ENCODE data around the gene CYCS.

The CYCS gene

DNA sequence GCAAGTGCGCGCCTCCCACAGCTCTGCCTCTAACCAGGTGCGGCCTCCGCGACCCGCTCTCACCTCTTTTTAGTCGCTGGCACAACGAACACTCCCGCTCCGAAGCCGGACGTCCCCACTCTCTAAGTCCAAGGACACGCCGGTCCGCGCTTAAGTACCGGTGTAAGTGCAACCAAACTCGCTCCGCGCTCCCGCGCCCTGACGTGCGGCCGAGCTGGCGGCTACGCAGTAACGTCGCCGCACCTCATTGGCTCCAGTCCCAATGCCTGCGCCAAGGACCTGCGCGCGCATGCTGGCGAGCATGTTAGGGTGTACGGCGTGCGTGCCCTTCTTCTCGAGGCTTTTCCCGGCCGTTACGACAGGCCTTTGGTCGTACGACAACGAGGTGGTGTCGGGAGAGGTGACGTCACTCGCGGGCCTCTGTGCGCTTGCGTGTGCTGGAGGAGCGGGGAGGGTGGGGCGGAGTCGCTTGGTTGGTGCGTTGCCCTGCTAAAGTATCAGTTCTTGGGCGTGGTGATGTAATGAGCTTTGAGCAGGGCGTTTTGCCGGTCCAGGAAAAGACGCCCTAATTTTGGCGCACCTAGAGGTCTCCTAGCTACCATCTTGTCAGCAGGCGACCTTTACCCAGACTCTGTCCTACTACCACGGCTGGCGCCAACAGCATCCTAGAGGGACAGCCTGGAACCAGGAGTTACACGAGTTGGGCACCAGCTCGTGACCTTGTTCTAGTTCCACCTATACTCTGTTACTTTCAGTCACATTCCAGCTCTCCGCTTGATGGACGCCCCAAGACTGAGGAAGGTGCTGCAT lies at the start of gene CYCS:
Gene CYCS, minus strand, starts transcription at position 124 of the 810 bp plus-strand sequence. CDS start 1,141 bp downstream, outside the sequence.
- peak; percentile 99 for FAIRE-seq

DNA sequence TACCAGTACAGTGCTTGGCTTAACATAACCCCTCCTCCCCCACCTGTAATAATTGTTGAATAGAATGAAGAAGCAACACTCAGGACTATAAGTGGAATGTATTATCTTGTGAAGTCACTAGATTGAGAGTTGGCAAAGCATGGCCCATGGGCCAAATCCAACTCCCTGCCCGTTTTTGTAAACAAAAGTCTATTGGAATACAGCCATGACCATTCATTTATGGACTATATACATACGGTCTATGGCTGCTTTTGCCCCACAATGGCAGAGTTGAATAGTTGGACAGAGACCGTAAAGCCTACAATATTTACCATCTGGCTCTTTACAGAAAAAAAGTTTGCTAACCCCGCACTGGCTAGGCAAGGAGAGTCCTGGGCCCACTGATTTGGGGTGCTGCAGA lies 48.1 kb upstream of the CYCS start:
- no peak for FAIRE-seq

DNA sequence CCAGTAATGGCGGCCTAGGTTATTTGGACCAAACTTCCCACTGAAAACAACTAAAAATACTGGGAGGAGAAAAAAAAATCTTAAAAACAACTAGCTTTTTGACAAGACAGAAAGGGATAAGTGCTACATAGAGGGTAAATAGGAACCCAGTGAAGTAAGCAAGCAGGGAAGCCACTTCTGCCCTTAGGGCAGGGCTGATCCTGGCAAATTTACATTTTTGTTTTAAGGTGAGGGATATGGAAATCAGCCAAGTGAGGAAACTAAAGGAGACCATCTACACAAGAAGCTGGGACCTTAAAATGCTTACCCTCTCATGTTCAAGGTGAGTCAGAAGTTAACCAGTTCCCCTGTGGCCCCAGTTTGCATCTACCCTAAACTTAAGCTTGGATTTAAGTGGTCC lies 46.5 kb upstream of the CYCS start:
- no peak for FAIRE-seq

DNA sequence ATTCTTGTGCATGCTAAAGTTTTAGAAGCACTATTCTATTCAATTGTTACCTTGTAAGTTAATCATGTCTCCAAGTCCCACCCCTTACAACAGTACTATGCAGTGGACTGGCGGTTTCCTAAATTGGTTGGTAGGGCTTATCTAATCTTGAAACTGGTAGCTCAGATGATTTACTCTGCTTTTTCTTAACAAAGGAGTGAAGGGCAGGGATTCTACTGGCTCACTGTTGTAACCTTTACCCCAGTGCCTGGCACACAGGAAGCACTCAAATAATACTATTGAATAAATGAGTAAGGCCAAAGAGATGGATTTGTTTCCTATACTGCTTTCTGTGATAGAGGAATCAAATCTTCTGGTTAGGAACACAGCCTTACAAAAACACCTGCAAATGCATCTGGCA lies 46.0 kb upstream of the CYCS start:
- no peak for FAIRE-seq

DNA sequence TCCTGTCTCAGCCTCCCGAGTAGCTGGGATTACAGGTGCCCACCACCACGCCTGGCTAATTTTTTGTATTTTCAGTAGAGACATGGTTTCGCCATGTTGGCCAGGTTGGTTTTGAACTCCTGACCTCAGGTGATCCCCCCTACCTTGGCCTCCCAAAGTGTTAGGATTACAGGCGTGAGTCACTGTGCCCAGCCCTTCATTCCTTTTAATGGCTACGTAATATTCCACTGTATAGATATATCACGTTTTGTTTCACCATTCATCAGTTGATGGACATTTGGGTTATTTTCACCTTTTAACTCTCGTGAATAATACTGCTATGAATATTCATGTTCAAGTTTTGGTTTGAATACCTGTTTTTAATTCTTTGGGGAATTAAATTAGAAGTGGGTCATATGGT lies 44.6 kb upstream of the CYCS start:
- FAIRE-seq = no peak

DNA sequence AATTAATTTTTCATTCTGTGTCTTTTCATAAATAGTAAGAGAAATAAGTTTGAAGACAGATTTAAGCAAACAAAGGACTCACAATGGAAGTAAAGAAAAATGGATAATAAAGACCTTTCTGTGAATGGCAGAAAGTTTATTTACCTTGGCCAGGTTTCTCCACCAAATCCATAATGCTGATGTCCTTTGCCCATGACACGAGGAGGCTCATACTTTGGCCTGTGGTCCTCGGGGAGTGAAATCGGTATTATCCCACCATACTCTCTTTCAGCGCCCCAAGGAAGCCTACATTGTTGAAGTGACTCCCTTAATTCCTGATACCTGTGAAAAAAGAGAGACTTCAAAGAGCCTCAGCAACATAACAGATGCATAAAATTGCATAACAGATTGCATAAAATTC lies 43.1 kb upstream of the CYCS start:
- peak; percentile 87 for FAIRE-seq

DNA sequence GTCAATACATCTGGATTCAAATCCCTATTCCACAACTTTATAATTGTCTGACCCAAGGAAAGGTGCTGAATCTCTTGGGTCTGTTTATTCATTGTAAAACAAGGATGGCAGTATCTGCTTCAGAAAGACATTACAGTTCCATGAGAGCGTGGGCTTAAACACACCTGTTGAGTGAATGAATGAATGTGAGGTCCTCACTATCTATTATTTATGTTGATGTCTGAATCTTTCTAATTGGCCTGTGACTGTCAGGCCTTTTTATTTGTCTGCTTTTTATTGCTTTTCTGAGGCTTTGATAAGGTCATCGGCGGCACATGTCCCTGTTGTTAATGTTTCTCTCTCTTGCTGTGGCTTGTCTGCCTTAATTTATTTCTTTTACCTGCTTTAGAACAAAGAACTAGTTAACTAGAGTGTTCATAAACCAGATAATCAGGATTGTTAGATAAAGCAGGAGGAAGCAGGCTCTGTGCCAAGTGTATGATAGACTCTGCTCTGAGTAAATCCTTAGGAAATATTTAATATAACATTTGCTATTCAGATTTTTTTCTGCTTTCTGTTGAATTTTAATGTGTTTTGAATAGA lies 42.3 kb upstream of the CYCS start:
- no peak for FAIRE-seq

DNA sequence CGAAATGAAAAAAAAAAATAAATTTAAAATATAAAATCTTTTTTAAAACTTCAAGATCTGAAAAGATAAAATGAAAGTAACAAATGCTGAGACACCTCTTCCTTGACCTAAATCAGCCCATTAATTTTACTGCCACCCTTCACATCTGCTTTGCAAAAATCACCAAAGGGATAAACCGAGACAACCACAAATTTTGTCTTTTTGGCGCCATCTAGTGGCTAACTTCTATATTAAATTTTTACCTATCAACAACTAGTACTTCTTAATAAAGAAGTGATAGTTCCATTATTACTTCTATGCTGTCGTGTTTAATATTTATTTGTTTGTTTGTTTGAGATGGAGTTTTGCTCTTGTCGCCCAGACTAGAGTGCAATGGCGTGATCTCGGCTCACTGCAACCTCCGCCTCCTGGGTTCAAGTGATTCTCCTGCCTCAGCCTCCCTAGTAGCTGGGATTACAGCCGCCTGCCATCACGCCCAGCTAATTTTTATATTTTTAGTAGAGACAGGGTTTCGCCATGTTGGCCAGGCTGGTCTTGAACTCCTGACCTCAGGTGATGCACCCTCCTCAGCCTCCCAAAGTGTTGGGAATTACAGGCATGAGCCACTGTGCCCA lies 35.0 kb upstream of the CYCS start:
- peak; percentile 99 for FAIRE-seq

DNA sequence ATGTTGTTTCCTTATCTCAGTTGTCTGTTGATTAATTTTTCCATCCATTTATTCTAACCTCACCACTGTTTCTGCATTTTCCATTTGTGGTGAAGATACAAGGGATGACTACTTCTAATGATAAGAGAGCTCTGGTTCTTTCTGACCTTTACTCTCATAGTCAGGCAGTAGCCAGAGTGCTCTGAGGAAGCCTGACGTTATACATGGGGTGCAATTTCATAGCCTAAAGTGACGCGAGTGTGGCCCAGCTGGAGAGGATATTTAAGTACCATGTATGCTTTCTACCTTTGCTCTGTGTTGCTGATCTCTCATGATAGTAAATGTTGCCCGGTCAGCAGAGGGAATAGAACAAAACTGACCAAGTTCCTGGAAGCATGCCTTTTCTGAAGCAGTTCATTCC lies 33.9 kb upstream of the CYCS start:
- FAIRE-seq = no peak

DNA sequence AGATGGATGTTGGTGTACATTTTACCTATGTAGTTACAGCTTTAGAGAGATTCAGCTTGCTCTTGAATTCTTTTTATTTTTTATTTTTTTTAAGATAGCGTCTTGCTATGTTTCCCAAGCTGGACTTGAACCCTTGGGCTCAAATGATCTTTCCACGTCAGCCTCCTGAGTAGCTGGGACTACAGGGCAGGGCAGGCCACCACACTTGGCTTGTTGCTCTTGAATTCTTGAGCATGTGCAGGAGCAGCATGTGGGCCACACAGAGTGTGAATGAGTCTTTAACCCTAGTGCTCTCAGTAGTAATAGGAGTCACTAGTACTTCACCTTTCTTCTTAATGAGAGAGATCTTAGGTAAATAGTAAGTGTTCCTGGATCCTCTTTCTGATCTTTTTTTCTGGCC lies 26.7 kb upstream of the CYCS start:
- no peak for FAIRE-seq

DNA sequence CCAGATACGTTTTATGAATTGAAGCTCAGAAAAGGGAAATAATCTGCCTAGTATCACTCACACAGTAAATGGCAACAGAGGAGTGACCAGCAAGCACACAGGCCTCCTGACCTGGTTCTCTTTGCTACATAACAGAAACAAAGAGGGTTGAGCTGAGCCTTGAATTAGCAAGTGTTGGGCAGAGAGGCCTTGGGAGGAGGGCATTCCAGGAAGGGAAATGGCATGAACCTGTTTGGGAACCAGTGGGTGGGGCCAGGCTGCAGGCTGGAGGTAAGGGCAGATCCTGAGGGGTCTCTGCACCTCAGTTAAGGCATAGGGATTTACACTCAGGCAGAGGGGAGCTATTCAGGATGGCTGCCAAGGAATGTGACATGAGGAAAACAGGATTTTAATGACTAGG lies 24.8 kb upstream of the CYCS start:
- FAIRE-seq = no peak

DNA sequence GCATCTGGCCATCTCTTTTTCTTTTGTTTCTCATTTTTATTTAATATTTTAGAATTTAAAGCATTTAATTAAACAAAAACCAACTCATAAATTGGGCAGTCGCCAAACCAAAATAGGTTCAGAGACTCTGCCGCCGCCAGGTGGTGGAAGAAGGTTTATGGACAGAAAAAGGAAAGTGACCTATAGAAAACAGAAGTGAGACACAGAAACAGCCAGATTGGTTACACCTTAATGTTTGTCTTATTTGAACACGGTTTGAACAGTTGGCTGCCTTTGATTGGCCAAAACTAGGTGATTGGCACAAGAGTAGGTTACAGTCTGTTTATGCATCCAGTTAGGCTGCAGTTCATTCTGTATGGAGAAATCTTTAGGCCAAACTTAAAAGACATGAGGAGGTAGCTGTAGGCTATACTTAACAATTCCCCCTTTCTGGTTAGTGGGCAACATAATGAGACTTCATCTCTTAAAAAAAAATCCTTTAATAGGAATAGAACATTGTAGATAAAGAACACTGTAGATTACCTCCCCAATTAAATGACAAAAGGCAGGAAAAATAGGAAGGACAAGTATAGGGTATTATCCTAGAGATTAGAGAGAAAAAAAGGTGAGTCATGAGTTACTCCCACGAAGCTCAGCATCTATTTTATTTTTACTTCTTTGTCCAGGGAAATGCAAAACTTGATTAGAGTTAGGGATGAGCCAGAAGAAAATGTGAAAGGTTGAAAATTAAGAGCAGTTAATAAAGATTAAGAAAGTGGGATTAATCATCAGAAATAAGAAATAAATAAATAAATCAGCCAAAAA lies 23.9 kb upstream of the CYCS start:
- peak; percentile 50 for FAIRE-seq

DNA sequence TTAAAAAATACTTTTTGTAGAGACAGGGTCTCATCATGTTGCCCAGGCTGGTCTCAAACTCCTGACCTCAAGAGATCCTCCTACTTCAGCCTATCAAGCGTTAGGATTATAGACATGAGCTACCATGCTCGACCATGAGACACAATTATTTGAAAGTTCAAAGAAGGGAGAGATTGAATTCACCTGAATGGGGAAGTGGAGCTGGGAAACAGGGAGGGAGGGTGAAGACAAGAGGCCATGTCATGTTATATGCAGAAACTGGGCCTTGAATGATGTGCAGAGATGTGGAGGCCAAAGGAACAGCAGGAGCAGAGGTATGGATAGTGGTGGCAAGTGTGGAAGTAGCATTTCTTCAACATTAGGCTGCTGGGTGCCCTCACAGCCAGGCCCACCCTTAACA lies 18.7 kb upstream of the CYCS start:
- no peak for FAIRE-seq

DNA sequence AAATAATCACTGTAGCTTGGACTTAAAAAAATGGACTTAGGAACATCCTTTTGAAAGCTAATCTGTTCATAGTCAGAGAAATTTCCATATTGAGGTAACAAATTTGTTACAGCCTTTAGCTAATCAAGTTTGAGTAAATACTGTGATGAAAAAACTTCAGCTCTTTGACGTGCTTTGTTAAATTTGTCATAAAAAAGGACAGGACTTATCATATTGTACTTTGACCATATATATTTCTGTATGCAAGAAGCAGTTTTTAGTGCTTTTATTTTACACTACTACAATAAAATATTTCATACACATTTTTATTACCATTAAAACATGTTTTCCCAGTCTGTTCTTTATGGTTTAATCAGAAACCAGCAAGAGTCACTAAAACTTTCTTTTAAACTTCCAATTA lies 14.5 kb upstream of the CYCS start:
- no peak for FAIRE-seq

DNA sequence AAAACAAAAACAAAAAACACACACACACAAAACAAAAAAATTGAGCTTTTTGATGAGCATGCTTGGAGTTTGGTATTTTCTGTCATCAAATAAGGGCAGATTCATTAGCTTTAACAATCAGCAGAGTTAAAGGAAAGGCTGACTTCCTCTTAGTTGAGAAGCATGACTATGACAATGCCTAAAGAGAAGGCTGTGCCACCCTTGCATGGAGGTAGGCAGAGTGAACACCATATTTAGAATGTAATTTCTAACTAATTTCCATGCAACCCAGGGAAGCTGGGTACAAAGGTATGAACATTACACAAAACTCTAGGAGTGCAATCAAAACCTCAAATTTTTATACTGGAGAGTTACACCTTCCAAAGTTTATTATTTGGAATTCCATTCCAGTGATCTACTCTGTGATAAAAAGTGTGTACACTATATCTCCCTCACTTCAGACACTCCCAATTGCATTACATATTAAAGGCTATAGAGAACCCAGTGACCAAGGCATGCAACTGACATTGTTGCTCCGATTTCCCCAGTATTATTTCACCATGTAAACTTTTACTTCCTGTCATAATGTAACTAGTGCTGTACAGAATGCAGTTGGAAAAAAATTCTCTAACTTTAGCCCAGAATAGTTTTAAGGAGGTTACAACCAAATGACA lies 9.4 kb upstream of the CYCS start:
- peak; percentile 49 for FAIRE-seq

DNA sequence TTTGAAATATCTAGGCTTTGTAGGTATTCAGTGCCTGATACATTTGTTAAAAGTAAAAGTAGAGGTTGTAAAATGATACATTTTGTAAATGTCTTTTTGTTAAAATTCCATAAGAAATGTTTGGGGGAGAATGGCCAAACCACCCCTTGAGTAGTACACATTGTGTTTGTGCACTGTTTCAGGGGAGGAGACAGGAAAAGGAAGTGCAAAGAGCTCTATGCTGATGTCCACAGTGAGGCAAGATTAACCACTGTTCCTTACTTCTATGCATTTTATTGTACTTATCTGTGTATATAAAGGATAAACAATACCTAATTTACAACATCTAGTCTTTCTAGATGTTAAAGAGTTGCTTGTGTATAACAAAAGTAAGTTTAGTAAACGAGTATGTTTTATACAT lies 7.4 kb upstream of the CYCS start:
- FAIRE-seq = peak; percentile 55

DNA sequence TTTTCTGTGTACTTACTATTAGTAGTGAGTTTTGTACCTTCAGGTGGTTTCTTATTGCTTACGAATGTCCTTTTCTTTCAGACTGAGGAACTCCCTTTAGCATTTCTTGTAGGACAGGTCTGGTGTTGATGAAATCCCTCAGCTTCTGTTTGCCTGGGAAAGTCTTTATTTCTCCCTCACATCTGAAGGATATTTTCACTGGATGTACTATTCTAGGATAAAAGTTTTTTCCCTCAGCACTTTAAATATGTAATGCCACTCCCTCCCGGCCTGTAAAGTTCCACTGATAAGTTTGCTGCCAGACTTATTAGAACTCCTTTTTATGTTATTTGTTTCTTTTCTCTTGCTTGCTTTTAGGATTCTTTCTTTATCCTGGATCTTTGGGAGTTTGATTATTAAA lies 1.7 kb upstream of the CYCS start:
- FAIRE-seq = no peak

DNA sequence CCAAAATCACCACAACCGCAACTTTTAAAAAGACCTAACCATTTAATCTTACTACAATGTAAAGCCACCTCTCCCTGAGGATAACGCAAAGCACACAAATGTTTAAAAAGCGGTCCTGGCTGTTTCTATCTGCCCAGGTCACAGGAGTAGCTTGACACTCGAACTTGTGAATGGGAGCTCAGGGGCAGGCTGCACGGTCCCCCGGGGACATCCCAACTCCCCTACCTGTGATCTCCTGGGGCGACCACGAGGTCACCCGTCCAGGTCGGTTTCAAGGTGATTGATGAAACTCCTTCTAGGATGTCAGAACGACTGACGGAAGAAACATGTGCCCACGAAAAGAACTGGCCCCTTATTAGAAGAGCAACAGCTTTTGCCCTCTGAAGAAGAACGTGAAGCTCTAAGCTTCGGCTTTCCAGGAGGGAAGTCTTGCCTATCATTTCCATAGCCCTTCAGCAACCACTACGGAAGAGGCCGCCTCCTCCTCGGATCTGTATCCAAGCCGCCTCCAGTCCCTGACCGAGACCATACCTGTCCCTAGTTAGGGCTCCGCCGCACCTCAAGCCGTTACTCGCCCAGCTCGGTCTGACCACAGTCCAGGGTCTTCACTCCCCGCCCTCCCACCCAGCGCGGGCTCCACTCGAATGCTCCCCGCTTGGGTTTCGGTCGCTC lies 459 bp downstream of the CYCS start:
- no peak for FAIRE-seq

DNA sequence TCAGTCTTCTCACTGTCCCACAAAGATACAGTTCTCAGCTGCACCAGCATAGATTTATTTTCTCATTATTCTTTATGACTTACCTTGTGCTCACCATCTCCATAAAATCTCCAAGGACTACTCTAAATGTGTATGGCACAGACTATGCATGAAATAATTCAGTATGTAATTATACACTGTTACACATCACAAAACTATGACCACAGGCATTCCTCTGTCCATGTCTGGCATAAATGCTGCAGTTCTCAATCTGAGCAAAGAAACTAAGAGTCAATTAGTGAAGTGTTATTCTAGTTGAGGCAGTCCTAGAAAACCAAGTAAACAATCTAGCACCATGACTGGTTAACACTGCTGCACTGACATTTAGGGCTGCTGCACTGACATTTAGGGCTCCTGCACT lies 2.7 kb downstream of the CYCS start:
- FAIRE-seq = no peak

DNA sequence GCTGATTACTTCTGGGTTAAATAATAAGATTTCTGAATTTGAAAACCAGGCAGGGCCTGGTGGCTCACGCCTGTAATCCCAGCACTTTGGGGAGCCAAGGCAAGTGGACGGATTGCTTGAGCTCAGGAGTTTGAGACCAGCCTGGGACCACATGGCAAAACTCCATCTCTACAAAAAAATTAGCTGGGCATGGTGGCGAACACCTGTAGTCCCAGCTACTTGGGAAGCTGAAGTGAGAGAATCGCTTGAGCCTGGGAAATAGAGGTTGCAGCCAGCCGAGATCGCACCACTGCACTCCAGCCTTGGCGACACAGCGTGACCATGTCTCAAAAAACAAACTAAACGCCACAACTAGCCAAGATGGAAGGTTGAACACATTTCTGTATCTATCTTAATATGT lies 3.5 kb downstream of the CYCS start:
- FAIRE-seq = no peak

DNA sequence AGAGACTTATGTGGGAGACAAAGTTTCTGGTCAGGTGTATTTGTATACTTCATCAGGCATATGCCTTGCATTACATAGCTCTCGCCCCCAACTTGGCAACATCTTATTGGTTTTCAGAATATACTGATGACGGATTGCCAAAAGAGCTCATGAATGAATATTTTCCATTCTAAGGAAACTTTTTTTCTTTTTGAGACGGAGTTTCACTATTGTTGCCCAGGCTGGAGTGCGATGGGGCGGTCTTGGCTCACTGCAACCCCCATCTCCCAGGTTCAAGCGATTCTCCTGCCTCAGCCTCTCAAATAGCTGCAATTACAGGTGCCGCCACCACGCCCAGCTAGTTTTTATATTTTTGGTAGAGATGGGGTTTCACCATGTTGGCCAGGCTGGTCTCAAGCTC lies 6.0 kb downstream of the CYCS start:
- no peak for FAIRE-seq

DNA sequence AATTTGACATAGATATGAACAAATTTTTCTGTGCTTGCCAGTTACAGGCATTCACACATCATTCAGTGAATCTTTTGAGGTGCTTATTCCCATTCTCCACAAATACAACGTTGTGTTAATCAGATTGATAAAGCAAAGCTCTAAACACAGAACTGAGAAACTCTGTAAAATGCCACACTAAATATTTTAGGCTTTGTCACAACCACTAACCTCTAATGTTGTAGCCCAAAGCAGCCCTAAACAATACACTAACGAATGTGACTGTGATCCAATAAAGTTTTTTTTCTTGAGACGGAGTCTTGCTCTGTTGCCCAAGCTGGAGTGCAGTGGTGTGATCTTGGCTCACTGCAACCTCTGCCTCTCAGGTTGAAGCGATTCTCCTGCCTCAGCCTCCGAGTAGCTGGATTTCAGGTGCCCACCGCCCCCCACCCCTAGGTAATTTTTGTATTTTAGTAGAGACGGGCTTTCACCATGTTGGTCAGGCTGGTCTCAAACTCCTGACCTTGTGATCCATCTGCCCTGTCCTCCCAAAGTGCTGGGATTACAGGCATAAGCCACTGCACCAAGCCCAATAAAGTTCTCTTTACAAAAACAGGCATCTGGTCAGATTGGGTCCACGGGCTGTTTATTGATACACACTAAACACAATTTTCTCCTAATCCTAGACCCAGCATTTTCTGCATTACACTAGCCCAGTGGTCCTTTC lies 6.9 kb downstream of the CYCS start:
- FAIRE-seq = no peak
